GM21390 (cell line): ENCODE measurements around the gene ITGAX.
A peak's percentile ranks its signal among the peaks of the same experiment; 100 is the strongest.
"Not testable (repeated sequence)": the region's sequence is repeated elsewhere in the genome, so short reads cannot be mapped to it uniquely, and the experiment has no call there.

Experiments used
- ATAC-seq: cut with Tn5 transposase; IDR thresholded peaks from one replicate; pipeline ENCODE4 v1.9.1; 2021; ENCODE audit not compliant: unreplicated experiment

The ITGAX gene

GRCh38 chr16:31354394-31355291 is at the start of gene ITGAX:
Gene ITGAX, plus strand, starts transcription at chr16:31355176. Its CDS starts 79 bp downstream, at chr16:31355255.
- ATAC-seq, result peak; percentile 73

DNA sequence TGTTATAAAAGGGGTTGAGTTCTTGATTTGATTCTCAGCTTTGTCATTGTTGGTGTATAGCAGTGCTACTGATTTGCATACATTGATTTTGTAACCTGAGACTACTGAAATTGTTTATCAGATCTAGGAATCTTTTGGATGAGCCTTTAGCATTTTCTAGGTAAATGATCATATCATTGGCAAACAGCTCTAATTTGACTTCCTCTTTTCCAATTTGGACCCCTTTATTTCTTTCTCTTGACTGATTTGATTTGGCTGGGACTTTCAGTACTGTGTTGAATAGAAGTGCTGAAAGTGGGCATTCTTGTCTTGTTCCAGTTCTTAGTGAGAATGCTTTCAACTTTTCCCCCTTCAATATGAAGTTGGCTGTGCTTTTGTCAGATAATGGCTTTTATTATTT is 49.8 kb upstream of the ITGAX start:
- ATAC-seq, result no peak

DNA sequence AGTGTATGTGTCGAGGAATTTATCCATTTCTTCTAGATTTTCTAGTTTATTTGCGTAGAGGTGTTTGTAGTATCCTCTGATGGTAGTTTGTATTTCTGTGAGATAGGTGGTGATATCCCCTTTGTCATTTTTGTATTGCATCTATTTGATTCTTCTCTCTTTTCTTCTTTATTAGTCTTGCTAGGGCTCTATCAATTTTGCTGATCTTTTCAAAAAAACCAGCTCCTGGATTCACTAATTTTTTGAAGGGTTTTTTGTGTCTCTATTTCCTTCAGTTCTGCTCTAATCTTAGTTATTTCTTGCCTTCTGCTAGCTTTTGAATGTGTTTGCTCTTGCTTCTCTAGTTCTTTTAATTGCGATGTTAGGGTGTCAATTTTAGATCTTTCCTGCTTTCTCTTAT is 46.6 kb upstream of the ITGAX start:
- not testable (repeated sequence) for ATAC-seq

- no peak for ATAC-seq
These were observed 32.5 kb upstream of the ITGAX start for GRCh38 chr16:31322500-31322899.

GRCh38 chr16:31323959-31324629 is 30.9 kb upstream of the ITGAX start:
- no peak for ATAC-seq

- ATAC-seq, result no peak
These were observed 29.8 kb upstream of the ITGAX start for GRCh38 chr16:31325171-31325570.

DNA sequence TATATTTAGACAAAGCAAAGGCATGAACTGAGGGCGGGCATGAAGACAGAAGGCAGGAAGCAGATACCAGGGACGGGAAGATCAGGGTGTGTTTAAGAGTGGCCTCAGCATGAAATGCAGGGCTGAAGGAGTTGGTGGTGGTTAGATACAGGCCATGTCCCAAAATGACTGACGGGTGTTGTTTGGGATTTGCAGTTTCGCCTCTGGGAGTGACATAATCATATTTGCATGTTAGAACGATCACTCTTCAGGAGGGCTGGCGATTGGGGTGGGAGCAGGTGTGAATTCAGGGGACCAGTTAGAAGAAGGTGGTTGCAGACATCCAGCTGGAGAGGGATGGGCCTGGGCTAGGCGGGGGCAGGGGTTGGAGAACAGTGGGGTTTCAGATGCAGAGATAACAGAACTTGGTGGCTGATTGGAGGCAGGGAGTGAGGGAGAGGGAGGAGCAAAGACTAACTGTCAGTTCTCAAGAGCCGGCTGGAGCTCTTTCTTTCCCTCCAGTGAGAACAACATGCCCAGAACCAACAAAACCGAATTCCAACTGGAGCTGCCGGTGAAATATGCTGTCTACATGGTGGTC is 27.2 kb upstream of the ITGAX start:
- no peak for ATAC-seq

- ATAC-seq, result no peak
These were observed 26.5 kb upstream of the ITGAX start for GRCh38 chr16:31328322-31329052.

DNA sequence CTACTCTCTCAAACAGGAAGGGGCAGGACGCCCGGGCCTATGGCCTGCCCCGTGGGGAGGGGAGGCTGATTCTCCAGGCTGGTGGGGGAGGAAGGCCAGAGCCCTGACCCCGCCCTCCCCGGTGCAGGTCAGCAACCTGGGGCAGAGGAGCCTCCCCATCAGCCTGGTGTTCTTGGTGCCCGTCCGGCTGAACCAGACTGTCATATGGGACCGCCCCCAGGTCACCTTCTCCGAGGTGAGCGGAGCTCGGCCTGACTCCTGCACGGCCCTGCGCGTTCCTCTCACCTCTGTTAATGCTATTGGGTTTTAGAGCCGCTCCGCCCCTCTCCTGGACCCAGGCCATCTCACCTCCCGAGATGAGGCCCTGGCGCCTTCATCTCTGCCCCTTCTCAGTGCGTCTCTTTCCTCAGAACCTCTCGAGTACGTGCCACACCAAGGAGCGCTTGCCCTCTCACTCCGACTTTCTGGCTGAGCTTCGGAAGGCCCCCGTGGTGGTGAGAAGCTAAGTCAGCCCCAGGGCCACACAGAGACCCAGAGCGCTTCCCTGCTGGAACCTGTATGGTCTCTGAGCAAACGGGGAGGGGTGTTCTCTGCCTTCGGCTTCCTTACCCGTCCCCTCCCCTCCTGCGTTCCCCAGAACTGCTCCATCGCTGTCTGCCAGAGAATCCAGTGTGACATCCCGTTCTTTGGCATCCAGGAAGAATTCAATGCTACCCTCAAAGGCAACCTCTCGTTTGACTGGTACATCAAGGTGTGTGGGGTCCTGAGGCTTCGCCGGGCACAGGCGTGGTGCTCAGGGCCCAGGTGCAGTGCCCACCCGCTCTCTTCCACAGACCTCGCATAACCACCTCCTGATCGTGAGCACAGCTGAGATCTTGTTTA is 25.1 kb upstream of the ITGAX start:
- ATAC-seq, result no peak

DNA sequence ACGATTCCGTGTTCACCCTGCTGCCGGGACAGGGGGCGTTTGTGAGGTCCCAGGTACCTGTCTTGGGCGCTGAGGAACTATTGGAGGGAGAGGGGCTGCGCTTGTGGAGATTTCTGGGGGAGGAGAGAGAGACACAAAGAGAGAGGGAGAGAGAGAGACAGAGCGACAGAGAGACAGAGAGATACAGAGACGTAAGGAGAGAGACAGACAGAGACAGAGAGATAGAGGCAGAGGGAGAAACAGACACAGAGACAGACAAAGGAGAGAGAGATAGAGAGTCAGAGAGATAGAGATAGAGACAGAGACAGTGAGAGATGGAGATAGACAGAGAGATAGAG is 24.5 kb upstream of the ITGAX start:
- ATAC-seq, result no peak

DNA sequence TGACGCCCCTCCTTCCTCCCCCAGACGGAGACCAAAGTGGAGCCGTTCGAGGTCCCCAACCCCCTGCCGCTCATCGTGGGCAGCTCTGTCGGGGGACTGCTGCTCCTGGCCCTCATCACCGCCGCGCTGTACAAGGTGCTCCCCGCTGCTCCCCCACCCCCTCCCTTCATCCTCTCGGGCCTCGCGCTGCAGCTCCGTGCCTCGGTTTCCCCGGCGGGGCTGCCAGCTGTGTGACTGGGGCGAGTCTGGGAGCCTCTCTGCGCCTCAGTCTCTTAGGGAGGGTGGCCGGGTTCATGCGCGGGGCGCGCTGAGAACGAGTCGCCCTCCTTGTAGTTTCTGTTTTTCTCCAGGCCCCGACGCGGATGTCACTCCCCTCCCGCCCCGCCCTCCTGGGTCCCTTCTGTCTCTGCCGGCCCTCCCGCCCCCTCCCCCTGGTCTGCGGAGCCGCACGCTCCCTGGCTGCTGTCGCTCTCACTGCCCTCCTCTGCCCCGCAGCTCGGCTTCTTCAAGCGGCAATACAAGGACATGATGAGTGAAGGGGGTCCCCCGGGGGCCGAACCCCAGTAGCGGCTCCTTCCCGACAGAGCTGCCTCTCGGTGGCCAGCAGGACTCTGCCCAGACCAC is 23.7 kb upstream of the ITGAX start:
- no peak for ATAC-seq

- no peak for ATAC-seq
These were observed 23.1 kb upstream of the ITGAX start for GRCh38 chr16:31331807-31332301.

GRCh38 chr16:31332544-31332943 is 22.4 kb upstream of the ITGAX start:
- no peak for ATAC-seq

GRCh38 chr16:31333686-31334649 is 21.0 kb upstream of the ITGAX start:
- no peak for ATAC-seq

DNA sequence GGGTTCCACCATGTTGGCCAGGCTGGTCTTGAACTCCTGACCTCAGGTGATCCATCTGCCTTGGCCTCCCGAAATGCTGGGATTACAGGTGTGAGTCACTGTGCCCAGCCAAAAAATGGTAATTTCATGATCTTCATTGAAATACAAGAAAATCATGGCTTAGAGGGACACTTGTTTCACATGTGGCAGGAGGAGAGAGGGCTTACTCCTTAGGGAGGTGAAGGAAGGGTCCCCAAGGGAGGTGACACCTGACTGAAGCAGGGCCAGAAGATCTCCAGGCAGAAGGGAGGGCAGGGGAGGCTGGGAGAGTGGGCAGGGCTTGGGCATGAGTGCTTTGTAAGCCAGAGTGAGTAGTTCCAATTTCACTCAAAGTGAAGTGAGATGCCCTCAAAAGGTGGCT is 20.0 kb upstream of the ITGAX start:
- no peak for ATAC-seq

DNA sequence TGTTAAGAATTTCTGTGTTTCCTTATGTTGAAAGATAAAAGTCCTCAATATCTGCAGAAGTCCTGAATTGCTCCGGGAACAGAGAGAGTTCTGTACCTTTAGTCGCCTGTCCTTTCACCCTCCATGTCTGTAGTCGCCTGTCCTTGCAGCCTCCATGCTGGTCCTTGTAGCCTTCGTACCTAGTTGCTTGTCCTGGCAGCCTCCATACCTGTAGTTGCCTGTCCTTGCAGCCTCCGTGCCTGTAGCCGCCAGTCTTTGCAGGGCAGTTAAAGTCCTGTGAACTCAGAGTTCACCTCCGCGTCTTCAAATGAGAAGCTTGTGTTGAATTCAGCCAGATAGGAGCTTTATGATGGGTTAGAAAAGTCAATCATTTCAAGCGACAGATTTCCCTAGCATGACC is 19.5 kb upstream of the ITGAX start:
- ATAC-seq, result no peak

- not testable (repeated sequence) for ATAC-seq
These were observed 16.8 kb upstream of the ITGAX start for GRCh38 chr16:31338166-31338685.

GRCh38 chr16:31344712-31345111 is 10.3 kb upstream of the ITGAX start:
- peak; percentile 85 for ATAC-seq
